SK-N-SH (cell line): Measurements from ENCODE around the gene ABO.

Experiments
- FOXM1 ChIP-seq: IDR thresholded peaks from 2 replicates; pipeline ENCODE4 v1.4.0; 2012; ENCODE audit warnings: low read depth, mild to moderate bottlenecking
- RFX5 ChIP-seq: IDR thresholded peaks from 2 replicates; pipeline ENCODE4 v1.6.1; 2012; ENCODE audit warnings: mild to moderate bottlenecking, improper control_type of control experiment, low read length
- RXRA ChIP-seq: IDR thresholded peaks from 2 replicates; pipeline ENCODE4 v1.4.0; 2012; ENCODE audit warnings: low read depth, mild to moderate bottlenecking, borderline replicate concordance
- SIN3A ChIP-seq: IDR thresholded peaks from 2 replicates; pipeline ENCODE4 v1.6.1; 2012; ENCODE audit warnings: low read depth, mild to moderate bottlenecking, low read length, moderate library complexity, borderline replicate concordance
- TAF1 ChIP-seq: IDR thresholded peaks from 2 replicates; pipeline ENCODE4 v1.6.1; 2012; ENCODE audit warnings: low read depth, mild to moderate bottlenecking, low read length, moderate library complexity, borderline replicate concordance
- TF ChIP-seq, protein P1 (sequence below): fragments of 200-600 bp; sonication (generic); IDR thresholded peaks from 2 replicates; pipeline ENCODE4 v1.6.1; 2017; ENCODE audit warnings: antibody characterized with exemption, mild to moderate bottlenecking, moderate library complexity
- TF ChIP-seq, protein P2 (sequence below): IDR thresholded peaks from 2 replicates; pipeline ENCODE4 v1.4.0; 2012; ENCODE audit warnings: low read depth, borderline replicate concordance

DNA sequence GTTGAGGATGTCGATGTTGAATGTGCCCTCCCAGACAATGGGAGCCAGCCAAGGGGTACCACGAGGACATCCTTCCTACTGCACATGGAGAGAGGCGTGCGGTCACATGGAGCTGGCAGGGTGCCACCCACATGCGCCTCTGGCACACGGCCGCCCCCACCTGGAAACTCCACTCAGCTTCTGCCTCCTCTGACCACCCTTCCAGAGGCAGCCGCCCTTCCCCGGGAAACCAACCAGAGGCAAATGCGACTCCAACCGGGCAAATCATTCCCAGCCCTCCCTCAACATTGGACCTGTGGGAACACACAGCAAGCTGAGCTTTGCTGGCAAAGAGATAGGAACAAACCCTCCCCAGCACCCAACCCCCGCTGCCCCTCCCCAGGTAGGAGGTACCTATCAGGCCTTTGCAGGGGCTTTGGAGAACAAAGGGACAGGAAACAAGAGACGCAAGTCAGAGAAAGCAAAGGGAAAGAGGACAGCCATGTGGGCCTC lies 17.5 kb downstream of the ABO start:
- TF ChIP-seq, protein P1, sequence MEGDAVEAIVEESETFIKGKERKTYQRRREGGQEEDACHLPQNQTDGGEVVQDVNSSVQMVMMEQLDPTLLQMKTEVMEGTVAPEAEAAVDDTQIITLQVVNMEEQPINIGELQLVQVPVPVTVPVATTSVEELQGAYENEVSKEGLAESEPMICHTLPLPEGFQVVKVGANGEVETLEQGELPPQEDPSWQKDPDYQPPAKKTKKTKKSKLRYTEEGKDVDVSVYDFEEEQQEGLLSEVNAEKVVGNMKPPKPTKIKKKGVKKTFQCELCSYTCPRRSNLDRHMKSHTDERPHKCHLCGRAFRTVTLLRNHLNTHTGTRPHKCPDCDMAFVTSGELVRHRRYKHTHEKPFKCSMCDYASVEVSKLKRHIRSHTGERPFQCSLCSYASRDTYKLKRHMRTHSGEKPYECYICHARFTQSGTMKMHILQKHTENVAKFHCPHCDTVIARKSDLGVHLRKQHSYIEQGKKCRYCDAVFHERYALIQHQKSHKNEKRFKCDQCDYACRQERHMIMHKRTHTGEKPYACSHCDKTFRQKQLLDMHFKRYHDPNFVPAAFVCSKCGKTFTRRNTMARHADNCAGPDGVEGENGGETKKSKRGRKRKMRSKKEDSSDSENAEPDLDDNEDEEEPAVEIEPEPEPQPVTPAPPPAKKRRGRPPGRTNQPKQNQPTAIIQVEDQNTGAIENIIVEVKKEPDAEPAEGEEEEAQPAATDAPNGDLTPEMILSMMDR = no peak
- no peak for TF ChIP-seq FOXM1
- TF ChIP-seq, protein P2, sequence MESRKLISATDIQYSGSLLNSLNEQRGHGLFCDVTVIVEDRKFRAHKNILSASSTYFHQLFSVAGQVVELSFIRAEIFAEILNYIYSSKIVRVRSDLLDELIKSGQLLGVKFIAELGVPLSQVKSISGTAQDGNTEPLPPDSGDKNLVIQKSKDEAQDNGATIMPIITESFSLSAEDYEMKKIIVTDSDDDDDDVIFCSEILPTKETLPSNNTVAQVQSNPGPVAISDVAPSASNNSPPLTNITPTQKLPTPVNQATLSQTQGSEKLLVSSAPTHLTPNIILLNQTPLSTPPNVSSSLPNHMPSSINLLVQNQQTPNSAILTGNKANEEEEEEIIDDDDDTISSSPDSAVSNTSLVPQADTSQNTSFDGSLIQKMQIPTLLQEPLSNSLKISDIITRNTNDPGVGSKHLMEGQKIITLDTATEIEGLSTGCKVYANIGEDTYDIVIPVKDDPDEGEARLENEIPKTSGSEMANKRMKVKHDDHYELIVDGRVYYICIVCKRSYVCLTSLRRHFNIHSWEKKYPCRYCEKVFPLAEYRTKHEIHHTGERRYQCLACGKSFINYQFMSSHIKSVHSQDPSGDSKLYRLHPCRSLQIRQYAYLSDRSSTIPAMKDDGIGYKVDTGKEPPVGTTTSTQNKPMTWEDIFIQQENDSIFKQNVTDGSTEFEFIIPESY = no peak
- TF ChIP-seq RXRA = no peak
- no peak for TF ChIP-seq RFX5
- TF ChIP-seq SIN3A = no peak
- no peak for TF ChIP-seq TAF1
